ENCODE data around the gene SIPA1L3.

Gene SIPA1L3

DNA sequence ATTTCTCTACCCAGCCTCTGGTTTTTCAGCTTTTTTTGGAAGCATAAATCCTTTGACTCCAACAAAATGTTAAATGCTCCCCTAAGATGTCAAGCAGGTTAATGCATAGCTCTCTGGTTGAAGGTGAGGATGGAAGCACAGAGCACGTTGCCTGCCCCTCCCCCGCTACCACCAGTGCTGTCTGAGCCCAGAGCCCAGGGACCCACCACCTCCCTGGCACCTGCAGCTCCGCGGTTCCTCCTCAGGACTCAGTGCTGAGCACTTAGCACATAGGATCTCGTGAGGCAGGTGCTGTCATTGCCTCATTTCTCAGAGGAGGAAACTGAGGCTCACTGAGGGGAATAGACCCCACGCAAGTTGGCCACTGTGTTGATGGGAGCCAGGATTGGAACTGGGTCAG is 268.4 kb downstream of the SIPA1L3 start:
- TF ChIP-seq MYC (IDR thresholded peaks at IDR 0.05; ENCODE audit: low read depth, low read length), result no peak
- no peak for TF ChIP-seq CTCF (IDR thresholded peaks at IDR 0.05; ENCODE audit: low read depth, low read length)
- TF ChIP-seq, protein P1, sequence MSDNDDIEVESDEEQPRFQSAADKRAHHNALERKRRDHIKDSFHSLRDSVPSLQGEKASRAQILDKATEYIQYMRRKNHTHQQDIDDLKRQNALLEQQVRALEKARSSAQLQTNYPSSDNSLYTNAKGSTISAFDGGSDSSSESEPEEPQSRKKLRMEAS (IDR thresholded peaks at IDR 0.05; ENCODE audit: low read depth, low read length), result no peak
- TF ChIP-seq POLR2A (IDR thresholded peaks at IDR 0.05; ENCODE audit: extremely low read depth, insufficient read length), result no peak
- no peak overlapping the region for H3K4me3 ChIP-seq (ENCODE audit: low read depth, low read length)

DNA sequence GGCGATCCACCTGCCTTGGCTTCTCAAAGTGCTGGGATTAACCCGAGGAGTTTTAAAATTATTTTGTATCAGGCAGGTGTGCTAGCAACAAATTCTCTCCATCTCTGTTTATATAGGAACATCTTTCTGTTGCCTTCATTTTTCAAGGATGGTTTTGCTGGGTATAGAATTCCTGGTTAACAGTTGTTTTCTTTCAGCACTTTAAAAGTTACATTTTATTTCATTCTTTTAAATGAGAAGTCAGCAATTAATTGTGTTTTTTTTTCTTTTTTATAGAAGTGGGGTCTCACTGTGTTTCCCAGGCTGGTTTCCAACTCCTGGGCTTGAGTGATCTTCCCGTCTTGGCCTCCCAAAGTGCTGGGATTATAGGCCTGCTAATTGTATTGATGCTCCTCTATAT is 273.1 kb downstream of the SIPA1L3 start:
- DNase-seq (ENCODE audit: low read depth), result no peak
- TF ChIP-seq MYC (IDR thresholded peaks at IDR 0.05; ENCODE audit: low read depth, low read length), result no peak
- no peak for TF ChIP-seq POLR2A (IDR thresholded peaks at IDR 0.05; ENCODE audit: extremely low read depth, insufficient read length)
- TF ChIP-seq CTCF (IDR thresholded peaks at IDR 0.05; ENCODE audit: low read depth, low read length), result no peak
- TF ChIP-seq, protein P1 (IDR thresholded peaks at IDR 0.05; ENCODE audit: low read depth, low read length), result no peak
- H3K4me3 ChIP-seq (ENCODE audit: low read depth, low read length), result no peak overlapping the region

More for the DNA sequence above, 268.4 kb downstream of the SIPA1L3 start:
- DNase-seq (ENCODE audit: low read depth), result no peak

DNA sequence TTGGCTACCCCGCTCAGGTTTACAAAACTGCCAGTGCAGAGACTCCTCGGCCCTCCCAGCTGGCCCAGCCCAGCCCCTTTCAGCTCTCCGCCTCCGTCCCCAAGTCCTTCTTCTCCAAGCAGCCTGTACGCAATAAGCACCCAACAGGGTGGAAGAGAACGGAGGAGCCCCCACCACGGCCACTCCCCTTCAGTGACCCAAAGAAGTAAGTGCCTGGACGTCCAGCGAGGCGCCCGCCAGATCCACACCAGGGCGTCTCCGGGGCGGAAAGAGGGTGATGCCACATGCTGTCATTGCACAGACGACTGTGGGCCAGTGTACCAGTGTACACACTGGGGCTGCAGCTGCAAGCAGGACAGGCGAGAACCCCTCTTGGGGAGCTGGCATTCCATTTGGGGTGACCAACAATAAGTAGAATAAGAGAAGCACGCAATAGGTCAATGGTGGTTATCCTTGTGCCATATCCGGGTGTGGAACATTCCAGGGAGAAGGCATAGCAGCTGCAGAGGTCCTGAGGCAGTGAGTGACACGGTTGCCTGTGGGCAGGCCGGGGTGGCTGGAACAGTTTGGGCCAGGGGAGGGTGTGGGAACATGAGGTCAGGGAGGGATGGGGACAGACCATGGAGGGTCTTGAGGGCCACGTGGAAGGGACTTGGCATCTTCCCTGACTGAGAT is 275.7 kb downstream of the SIPA1L3 start:
- TF ChIP-seq CTCF (IDR thresholded peaks at IDR 0.05; ENCODE audit: low read depth, low read length) (no peak), MYC (IDR thresholded peaks at IDR 0.05; ENCODE audit: low read depth, low read length) (no peak), POLR2A (IDR thresholded peaks at IDR 0.05; ENCODE audit: extremely low read depth, insufficient read length) (no peak)
- TF ChIP-seq, protein P1 (IDR thresholded peaks at IDR 0.05; ENCODE audit: low read depth, low read length), result no peak
- no peak for DNase-seq (ENCODE audit: low read depth)
- H3K4me3 ChIP-seq (ENCODE audit: low read depth, low read length), result no peak overlapping the region

- no peak overlapping the region for H3K4me3 ChIP-seq (ENCODE audit: low read depth, low read length)
- DNase-seq (ENCODE audit: low read depth), result no peak
- TF ChIP-seq CTCF (IDR thresholded peaks at IDR 0.05; ENCODE audit: low read depth, low read length) (no peak), POLR2A (IDR thresholded peaks at IDR 0.05; ENCODE audit: extremely low read depth, insufficient read length) (no peak), MYC (IDR thresholded peaks at IDR 0.05; ENCODE audit: low read depth, low read length) (no peak)
- TF ChIP-seq, protein P1 (IDR thresholded peaks at IDR 0.05; ENCODE audit: low read depth, low read length), result no peak
Observed at GRCh38 chr19:38183251-38183897, 276.4 kb downstream of the SIPA1L3 start.

DNA sequence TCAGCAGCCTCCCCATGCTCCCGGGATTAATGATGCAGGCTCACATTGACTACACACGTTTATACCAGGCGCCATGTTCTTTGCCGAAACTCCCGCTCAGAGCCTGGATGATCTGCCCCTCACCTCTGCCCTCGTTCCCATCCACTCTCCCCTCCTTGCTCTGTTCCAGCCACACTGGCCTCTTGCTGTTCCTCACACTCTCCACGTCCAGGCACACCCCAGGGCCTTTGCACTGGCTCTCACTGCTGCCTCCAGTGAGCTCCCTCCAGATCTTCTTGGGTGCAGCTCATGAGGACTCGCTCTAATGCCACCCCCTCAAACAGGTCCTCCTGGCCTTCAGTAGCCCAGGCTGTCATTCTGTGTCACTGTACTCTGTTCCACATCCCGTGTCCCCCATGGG is 277.8 kb downstream of the SIPA1L3 start:
- no peak overlapping the region for H3K4me3 ChIP-seq (ENCODE audit: low read depth, low read length)
- no peak for DNase-seq (ENCODE audit: low read depth)
- TF ChIP-seq POLR2A (IDR thresholded peaks at IDR 0.05; ENCODE audit: extremely low read depth, insufficient read length) (no peak), MYC (IDR thresholded peaks at IDR 0.05; ENCODE audit: low read depth, low read length) (no peak), CTCF (IDR thresholded peaks at IDR 0.05; ENCODE audit: low read depth, low read length) (no peak)
- TF ChIP-seq, protein P1 (IDR thresholded peaks at IDR 0.05; ENCODE audit: low read depth, low read length), result no peak

All from NB4 (cell line).